ENCODE measurements around the gene TIRAP. TPM values are rescaled to one million over a fixed set of nuclear protein-coding genes. Genes with fewer than 3 reads are reported as not detected.
"Not testable (repeated sequence)": the region's sequence is repeated elsewhere in the genome, so short reads cannot be mapped to it uniquely, and the experiment has no call there.

The TIRAP gene
- total RNA-seq, 1 donor from 2014 or later, result 3.9 TPM

DNA sequence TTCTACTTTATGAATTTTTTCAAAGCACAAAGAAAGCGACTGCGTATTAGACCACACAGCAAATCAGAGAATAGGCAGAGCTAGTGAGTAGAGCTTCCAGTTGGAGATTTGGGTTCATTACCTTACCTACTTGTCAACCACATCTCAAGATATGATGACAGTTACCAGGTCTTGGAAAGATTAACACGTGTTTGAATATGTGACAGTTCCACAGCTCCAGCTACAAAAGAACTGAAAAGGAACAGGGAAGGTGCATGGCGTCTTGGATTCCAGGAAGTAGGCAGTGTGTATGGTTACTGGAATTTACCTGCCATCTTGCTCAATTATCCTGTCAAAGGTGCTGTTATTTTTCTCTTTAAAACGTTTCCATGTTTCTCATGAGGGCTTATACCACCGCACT lies 5.3 kb downstream of the TIRAP start:
- no peak for DNase-seq

GRCh38 chr11:126290887-126291286 lies 8.0 kb downstream of the TIRAP start:
- no peak for DNase-seq

DNA sequence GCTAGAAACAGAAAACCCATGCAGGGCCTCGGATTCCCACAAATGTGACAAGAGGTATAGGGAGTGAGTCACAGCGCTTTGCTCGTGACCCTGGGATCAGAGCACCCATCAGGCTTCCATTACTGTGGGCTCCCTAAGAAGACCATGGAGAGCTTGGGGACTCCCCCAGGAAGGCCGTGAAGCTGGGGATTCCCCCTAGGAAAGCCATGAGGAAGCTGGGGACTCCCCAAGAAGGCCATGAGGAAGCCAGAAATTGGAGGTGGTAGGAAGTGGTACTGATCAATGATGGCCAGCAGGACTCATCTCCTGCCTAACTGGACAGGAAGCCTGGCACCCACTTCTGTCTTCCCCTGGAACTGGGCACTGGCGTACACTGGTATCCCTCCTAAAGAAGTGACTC lies 10.8 kb downstream of the TIRAP start:
- DNase-seq, result no peak

DNA sequence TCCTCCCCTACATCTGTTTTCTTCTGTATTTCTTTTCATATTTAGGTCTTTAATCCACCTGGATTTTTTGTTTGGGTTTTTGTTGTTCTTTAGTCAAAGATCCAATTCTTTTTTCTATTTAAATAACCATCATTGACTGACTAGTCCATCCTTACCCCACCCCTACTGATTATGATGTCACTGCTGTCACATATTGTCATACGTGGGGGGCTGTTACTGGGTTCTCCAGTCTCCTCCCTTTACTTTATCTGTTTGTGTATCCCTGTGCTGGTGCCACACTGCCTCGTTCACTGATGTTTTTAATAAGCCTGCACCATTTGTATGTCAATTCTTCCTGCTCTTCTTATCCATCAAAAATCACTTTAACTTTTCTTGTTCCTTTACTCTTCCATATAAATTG lies 14.1 kb downstream of the TIRAP start:
- DNase-seq, result no peak

DNA sequence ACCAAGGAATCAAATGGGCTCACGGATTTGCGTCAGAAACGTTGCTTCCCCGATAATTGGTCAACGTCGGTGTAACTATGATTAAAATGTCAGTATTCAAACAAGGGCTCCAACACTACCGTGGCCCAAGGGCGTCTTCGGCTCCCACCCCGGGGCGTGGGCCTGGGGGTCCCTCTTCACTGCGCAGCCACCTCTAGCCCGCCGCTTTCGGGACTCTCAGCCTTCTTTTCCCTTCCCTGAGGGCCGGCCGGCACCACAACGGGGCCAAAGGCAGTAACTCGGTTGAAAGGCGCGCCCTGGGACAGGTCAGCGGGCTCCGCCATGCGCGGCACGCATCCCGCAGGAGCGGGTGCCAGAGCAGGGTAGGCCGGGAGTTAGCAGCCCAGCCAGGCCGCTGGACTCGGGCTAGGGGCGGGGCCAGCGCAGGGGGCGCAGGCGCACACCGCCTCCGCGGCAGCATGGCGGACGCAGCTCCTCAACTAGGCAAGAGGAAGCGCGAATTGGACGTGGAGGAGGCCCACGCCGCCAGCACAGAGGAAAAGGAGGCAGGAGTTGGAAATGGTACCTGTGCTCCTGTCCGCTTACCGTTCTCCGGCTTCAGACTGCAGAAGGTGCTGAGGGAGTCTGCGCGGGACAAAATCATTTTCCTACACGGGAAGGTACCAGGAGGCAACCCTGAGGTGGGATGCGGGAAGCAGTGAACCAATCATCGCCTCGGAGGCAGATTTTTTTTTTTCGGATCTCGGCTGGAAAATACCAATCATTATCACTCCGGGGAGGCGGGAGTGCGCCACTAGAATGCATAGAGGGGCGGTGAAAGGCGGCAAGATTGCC lies 20.9 kb downstream of the TIRAP start, which contains the start of gene DCPS:
DCPS (plus strand) TSS at position 438 of the 834 bp plus-strand sequence; CDS start at position 459, 21 bp downstream.
- DNase-seq, result peak; percentile 81

GRCh38 chr11:126304457-126305075 lies 21.7 kb downstream of the TIRAP start:
- DNase-seq, result peak; percentile 65

- no peak for DNase-seq
Measured at GRCh38 chr11:126305699-126306098, 22.8 kb downstream of the TIRAP start.

- peak; percentile 64 for DNase-seq
Measured at GRCh38 chr11:126307706-126308105, 24.8 kb downstream of the TIRAP start.

GRCh38 chr11:126308271-126308671 lies 25.4 kb downstream of the TIRAP start:
- peak; percentile 80 for DNase-seq

GRCh38 chr11:126308771-126309170 lies 25.9 kb downstream of the TIRAP start:
- DNase-seq, result not testable (repeated sequence)

DNA sequence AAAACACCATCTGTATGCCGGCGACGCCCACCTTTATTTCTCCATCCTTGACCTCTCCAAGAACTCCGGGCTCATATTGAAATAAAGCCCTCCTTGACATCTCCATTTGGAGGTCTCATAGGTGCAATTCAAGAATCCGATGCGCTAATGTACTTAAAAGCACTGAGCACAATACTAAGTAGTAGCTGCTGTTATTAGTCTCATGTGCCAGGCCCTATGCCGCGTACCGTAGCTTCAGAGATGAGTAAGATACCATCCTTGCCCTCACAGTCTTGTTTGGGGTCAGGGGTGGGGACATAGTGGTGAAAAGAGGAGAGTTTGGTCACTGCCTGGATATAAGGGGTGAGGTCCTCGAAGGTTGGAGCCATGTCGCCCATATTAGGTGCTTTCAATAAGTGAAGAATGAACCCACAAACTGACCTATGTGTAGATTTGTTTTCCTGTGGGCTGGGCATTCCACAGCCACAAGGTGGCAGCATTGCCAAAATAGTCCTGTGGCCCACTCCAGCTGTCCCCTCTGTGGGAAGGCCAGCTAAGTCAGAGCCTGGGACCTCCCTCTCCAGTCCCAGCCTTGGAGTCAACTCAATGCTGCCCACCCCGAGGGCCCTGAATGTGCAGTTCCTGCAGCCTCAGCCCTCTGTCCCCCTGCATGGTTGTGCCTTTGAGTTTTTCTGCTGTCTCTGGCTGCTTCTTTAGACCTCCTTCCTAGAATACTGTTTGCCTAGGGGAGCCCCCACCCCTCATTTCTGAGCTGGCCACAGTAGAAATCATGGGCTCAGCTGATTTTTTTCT lies 27.5 kb downstream of the TIRAP start:
- peak; percentile 57 for DNase-seq

DNA sequence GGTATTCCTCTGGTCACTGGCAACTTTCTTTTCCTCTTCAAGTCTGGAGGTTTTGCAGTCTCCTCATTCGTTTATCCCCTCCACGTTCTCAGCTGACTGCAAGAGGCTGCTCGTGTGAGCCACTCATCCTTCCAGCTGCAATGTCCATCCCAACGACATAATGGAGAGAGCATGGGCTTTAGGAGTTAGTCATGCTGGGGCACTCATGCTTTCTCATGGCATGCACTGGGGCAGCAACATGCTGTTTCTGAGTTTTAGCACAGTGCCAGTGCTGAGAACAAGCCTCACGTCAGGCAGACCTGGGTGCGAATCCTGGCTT lies 28.1 kb downstream of the TIRAP start:
- no peak for DNase-seq

DNA sequence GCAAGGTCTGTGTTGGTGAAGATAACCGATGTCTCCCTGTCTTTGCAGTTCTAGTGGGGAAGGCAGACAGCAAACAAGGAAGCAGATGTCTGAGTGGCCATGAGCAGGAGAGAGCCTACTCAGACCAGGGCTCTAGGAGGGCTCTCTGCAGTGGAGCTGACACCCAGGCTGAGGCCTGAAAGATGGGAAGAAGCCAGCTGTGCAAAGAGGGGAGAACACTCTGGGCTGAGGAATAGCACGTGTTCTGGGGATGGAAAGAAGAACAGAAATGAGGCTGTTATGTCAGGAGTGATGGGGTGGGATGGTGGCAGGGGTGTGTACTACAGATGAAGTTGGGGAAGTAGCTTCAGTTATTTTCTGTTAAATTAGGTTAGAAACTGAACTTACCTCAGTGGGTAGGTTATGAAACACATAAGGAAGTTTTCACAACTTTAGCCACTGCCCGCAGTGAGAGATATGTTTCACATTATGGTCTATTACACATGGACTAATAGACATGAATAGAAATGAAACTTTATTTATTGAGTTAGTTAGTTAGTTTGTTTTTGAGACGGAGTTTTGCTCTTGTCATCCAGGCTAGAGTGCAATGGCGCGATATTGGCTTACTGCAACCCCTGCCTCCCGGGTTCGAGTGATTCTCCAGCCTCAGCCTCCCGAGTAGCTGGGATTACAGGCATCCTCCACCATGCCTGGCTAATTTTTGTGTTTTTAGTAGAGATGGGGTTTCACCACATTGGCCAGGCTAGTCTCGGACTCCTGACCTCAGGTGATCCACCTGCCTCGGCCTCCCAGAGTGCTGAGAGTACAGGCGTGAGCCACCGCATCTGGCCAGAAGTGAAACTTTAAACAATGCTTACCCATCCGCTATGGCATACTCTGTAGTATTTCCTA lies 28.8 kb downstream of the TIRAP start:
- DNase-seq, result no peak

GRCh38 chr11:126312961-126313360 lies 30.1 kb downstream of the TIRAP start:
- DNase-seq, result no peak

- no peak for DNase-seq
Measured at GRCh38 chr11:126313826-126314225, 30.9 kb downstream of the TIRAP start.

DNA sequence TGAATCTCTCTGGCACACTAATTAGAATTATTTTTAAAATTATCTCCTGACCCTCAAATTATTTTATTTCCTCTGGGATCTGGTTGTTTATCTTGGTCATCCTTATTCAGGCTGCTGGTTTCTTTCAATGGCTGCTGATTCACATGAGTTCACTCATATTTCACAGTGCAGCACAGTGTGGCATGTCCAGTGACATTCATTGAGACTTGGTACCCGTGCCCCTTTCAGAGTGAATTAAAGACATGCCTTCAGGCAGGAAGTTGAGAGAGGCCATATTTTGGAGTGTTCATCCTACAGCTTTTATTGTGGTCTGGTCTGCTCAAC lies 34.5 kb downstream of the TIRAP start:
- DNase-seq, result no peak

DNA sequence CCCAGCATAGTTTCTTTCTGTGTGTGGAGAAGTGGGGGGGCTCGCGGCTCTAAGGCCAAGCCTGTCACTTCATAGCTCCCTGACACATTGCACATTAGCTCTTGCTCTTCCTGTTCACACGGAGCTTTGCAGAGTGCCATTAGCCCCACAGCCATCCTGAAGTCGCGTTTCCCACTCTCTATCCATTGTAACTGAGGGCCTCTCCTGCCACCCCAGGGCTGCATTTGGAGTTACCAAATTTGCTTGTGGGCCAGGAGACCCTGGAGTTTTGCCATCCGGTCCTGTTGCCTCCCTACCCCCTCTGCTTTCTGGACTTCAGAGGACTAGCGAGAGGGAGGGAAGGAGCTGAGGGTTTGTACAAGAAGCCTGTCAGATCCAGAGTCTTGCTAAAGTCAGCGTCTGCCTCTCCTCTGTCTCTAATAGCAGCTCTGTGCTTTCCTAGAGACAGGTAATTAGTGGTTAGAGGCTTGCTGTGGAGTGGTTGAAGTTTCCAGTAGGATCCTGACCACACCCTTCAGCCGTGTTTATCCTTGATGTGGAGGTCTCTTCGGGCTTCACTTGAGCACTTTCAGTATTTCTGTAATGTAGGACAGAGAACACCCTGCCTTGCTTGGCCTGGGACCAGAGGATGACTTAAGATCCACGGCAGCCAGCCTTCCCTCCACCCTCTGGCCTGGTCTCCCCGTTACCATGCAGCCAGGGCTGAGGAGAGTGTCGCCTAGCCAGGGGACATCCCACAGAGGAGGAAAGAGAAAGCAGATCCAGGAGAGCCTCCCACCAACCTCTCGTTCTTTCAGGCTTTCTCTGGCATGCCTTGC lies 35.1 kb downstream of the TIRAP start:
- peak; percentile 95 for DNase-seq

DNA sequence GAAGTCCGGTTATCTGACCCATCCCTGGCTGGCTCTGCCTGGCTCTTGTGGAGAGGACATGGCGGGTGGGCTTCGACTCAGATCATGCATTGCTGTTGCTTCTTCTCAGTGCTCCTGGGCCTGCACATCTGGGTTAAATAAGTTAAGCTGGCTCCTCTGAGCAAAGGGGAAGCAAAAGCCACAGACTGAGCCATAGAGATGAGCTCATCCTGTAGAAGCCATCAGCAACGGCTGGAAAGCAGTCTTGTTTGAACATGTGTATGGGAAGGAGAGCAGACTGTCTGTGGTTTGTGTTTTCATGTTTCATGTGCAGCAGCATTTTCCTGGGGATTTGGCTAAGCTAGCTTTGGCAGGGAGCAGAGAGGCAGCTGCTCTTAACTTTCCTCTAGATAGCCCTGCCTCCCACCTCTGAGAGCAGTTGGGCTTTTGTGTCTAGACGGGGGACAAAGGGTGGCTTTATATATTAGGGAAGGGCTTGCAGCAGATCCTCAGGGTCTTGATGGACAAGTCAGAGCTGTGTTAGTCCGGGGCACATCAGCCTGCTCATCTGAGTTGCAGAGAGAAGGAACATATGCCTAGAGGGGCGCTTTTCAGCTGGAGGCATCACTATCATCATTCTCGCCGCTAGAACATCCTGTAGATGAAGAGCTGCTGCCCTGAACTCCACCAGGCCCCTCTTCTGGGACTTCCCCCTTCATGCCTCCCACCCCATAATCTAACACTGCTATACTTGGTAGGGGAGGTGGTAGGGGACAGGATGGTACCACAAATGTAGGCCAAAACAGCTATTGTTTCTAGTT lies 35.9 kb downstream of the TIRAP start:
- DNase-seq, result peak; percentile 99

- DNase-seq, result no peak
Measured at GRCh38 chr11:126319374-126319740, 36.5 kb downstream of the TIRAP start.

DNA sequence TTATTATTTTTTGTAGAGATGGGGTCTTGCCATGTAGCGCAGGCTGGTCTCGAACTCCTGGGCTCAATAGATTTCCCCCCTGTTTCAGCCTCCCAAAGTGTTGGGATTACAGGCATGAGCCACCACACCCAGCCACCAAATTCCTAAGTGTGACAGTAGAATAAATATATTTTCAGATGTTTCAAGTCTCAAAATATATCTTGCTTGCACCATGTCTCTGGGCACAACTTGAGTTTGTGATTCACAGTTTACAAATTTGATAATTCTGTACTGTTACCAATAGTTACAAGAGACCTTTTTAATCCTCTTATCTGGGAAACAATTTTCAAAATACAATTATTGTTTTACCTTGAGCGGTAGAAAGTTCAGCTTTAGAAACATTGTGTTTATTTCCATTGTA lies 40.1 kb downstream of the TIRAP start:
- no peak for DNase-seq
